Endothelial cell of umbilical vein (primary cell): ENCODE results near the gene UHRF1. TPM values are rescaled to one million over a fixed set of nuclear protein-coding genes. Genes with fewer than 3 reads are reported as not detected.

ENCODE experiments used
- BruUV-seq: library from RNA; stranded (reverse); fragments of 400-500 nt; replicated peaks from 2 replicates; lab custom pipeline; 2021; lab: Mats Ljungman, UMichigan
- CTCF ChIA-PET: fragments of 300-600, 350-600 bp; sonication (Branson Sonifier 250); formaldehyde crosslinking; loops from one replicate; lab custom pipeline; 2021; ENCODE audit warnings: antibody characterized with exemption, inconsistent platforms; lab: Charles Lee
- POLR2A ChIA-PET: fragments of 300-600, 350-600 bp; sonication (Branson Sonifier 250); formaldehyde crosslinking; loops from one replicate; lab custom pipeline; 2021; ENCODE audit warnings: antibody characterized with exemption, inconsistent platforms; lab: Charles Lee
- DNase-seq: peaks from one replicate; pipeline ENCODE4 v3.0.0-alpha.2; 2011; ENCODE audit warnings: low read depth, low spot score
- FAIRE-seq: peaks from 2 replicates; lab custom pipeline; 2011; peaks lifted over from hg19 to GRCh38; lab: Jason Lieb, UNC
- H2AFZ ChIP-seq: 2 replicates; pipeline ENCODE4 v1.6.0; 2012; ENCODE audit warnings: low read depth, low read length, control low read depth, inconsistent platforms
- H3K27ac ChIP-seq: 2 replicates; pipeline ENCODE4 v1.5.1; 2011; ENCODE audit warnings: low read depth, mild to moderate bottlenecking, control low read depth, low read length, moderate library complexity; ENCODE audit not compliant: insufficient read depth
- H3K27me3 ChIP-seq, 2 experiments: 2 replicates each; pipeline versions ENCODE4 v1.6.0 to v1.6.1; 2011; ENCODE audit warnings: low read length in 2 of 2, mixed read lengths in 1 of 2; ENCODE audit not compliant: control insufficient read depth in 2 of 2, insufficient read depth in 2 of 2
- H3K36me3 ChIP-seq, 2 experiments: 2 replicates in 1 of 2; 3 replicates in 1 of 2; pipeline ENCODE4 v1.5.1; 2011; ENCODE audit warnings: low read length in 2 of 2, mild to moderate bottlenecking in 1 of 2, moderate library complexity in 1 of 2; ENCODE audit not compliant: control insufficient read depth in 2 of 2, insufficient read depth in 2 of 2; ENCODE audit errors: extremely low read depth in 1 of 2
- H3K4me1 ChIP-seq: 3 replicates; pipeline ENCODE4 v1.5.1; 2011; ENCODE audit warnings: mild to moderate bottlenecking, low read length; ENCODE audit not compliant: control insufficient read depth, insufficient read depth; ENCODE audit errors: extremely low read depth
- H3K4me2 ChIP-seq: 2 replicates; pipeline ENCODE4 v1.6.1; 2011; ENCODE audit warnings: low read length, control low read depth, mixed read lengths; ENCODE audit not compliant: insufficient read depth
- H3K4me3 ChIP-seq, 3 experiments: fragments of 200-600 bp in 1 of 3; sonication (generic), shearing (Covaris generic) in 1 of 3; replicated peaks in 1 of 3; 2 replicates each; pipeline ENCODE4 v1.5.1; 2011 to 2016; ENCODE audit warnings: control low read depth in 3 of 3, low read length in 3 of 3, mild to moderate bottlenecking in 2 of 3, inconsistent platforms in 1 of 3, low read depth in 1 of 3, moderate library complexity in 1 of 3; ENCODE audit not compliant: insufficient read depth in 1 of 3
- H3K79me2 ChIP-seq: 2 replicates; pipeline ENCODE4 v1.6.0; 2012; ENCODE audit warnings: low read length, inconsistent platforms; ENCODE audit not compliant: control insufficient read depth, insufficient read depth
- H3K9ac ChIP-seq: replicated peaks from 2 replicates; pipeline ENCODE3; 2011; ENCODE audit warnings: low read length, control low read depth; ENCODE audit not compliant: insufficient read depth; ENCODE audit errors: extremely low read depth
- H3K9me1 ChIP-seq: replicated peaks from 3 replicates; pipeline ENCODE4 v1.6.0; 2011; ENCODE audit warnings: mild to moderate bottlenecking, low read length; ENCODE audit not compliant: control insufficient read depth, insufficient read depth; ENCODE audit errors: extremely low read depth
- H3K9me3 ChIP-seq: replicated peaks from 2 replicates; pipeline ENCODE4 v1.5.1; 2012; ENCODE audit warnings: low read length, inconsistent platforms; ENCODE audit not compliant: control insufficient read depth, insufficient read depth
- H4K20me1 ChIP-seq: replicated peaks from 2 replicates; pipeline ENCODE3; 2011; ENCODE audit warnings: mild to moderate bottlenecking, low read length; ENCODE audit not compliant: control insufficient read depth, insufficient read depth; ENCODE audit errors: extremely low read depth
- EZH2 ChIP-seq: IDR thresholded peaks from 2 replicates; pipeline ENCODE4 v1.6.1; 2012; ENCODE audit warnings: borderline replicate concordance, low read depth, mild to moderate bottlenecking, moderate library complexity, low read length, inconsistent platforms; ENCODE audit not compliant: severe bottlenecking
- FOS ChIP-seq: IDR thresholded peaks from 2 replicates; pipeline ENCODE4 v1.6.1; 2011; ENCODE audit warnings: mild to moderate bottlenecking, low read length, moderate library complexity, borderline replicate concordance; ENCODE audit not compliant: insufficient read depth
- GATA2 ChIP-seq: IDR thresholded peaks from 2 replicates; pipeline ENCODE4 v1.7.0; 2011; ENCODE audit warnings: low read depth, mild to moderate bottlenecking, moderate library complexity, mixed read lengths, low read length; ENCODE audit not compliant: insufficient read length, insufficient read depth
- JUN ChIP-seq: IDR thresholded peaks from 2 replicates; pipeline ENCODE4 v1.6.1; 2011; ENCODE audit warnings: borderline replicate concordance, low read depth; ENCODE audit not compliant: insufficient read length, insufficient read depth
- MYC ChIP-seq: IDR thresholded peaks from one replicate; pipeline ENCODE4 v1.6.1; 2011; ENCODE audit warnings: mild to moderate bottlenecking, low read depth, low read length
- POLR2A ChIP-seq: IDR thresholded peaks from 2 replicates; pipeline ENCODE4 v1.6.1; 2012; ENCODE audit warnings: low read depth, mild to moderate bottlenecking, control low read depth, low read length
- POLR2AphosphoS5 ChIP-seq: IDR thresholded peaks from 2 replicates; pipeline ENCODE4 v1.6.1; 2012; ENCODE audit warnings: low read depth, mild to moderate bottlenecking, control low read depth, low read length, moderate library complexity; ENCODE audit not compliant: insufficient read depth
- dilution Hi-C: fragments of 300-500 bp; cut with MboI; formaldehyde crosslinking; loops from one replicate; pipeline ENCODE4 v1.15.0; 2019; ENCODE audit warnings: low sequenced_read_pairs; ENCODE audit not compliant: extremely low pct_ligation_motif_present
- intact Hi-C: fragments of 100-400 bp; cut with micrococcal nuclease; formaldehyde crosslinking; loops from one replicate; pipeline ENCODE4 v1.10.0; 2022
- polyA plus RNA-seq, 4 experiments: library from polyadenylated mRNA; depleted of rRNA in 3 of 4; stranded (reverse) in 3 of 4; unstranded in 1 of 4; fragments of >200 nt; gene quantifications; 2 replicates each; pipeline versions ENCODE4 v1.2.1 to v1.2.3, GENCODE V29; 2011 to 2012; ENCODE audit warnings: missing spikeins in 1 of 4
- total RNA-seq: library from RNA; stranded (reverse); gene quantifications from 2 replicates; pipeline ENCODE4 v1.2.3, GENCODE V29; 2021
- TF ChIP-seq, protein P1 (sequence below), 2 donors: IDR thresholded peaks; 1 replicate in 1 of 2; 2 replicates in 1 of 2; pipeline ENCODE4 v1.5.1; 2011; ENCODE audit warnings: low read length in 2 of 2, mild to moderate bottlenecking in 2 of 2, moderate library complexity in 2 of 2, control low read depth in 1 of 2, inconsistent platforms in 1 of 2, low read depth in 1 of 2; ENCODE audit not compliant: insufficient read depth in 1 of 2; ENCODE audit errors: extremely low read depth in 1 of 2
- TF ChIP-seq, protein P2 (sequence below): IDR thresholded peaks from 2 replicates; pipeline ENCODE4 v1.6.1; 2011; ENCODE audit not compliant: insufficient read depth, insufficient read length

The UHRF1 gene
- total and polyA plus RNA-seq, 2 donors (not counting 3 experiments of a cell fraction or from before 2014, with no cell fraction given): 13.3 to 76.8 TPM

DNA sequence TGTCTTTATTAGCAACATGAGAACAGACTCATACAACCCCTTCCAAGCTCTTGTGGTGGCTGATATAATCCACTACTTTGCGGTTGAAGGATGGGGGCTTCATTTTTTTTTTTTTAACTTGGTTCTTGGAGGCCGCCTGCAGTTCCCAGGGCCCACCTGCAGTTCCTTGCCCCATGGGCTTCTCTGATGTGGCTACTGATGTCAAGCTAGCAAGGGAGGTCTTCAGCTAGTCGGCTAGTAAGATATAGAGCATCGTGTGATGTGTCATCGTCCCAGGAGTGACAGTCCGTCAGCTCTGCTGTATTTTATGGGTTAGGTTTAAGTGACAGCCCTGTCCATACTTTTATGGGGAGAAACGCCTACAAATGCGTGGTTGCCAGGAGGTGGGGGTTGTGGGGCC is 26.1 kb downstream of the UHRF1 start:
- H3K79me2 ChIP-seq: peaks cover 43% of the 10 kb centered on the region
- intact Hi-C loops (no loop called here), dilution Hi-C loops (no loop called here)
- FAIRE-seq: no peak
- H3K27me3 ChIP-seq: no peaks in the 10 kb centered on the region
- H3K4me3 ChIP-seq: no peak overlapping the region
- CTCF ChIA-PET: interaction anchor here (1.3 kb wide), 1 partner anchor 24 kb away, joined by 3 read pairs; no protein-coding TSS in a partner anchor
- H3K9ac ChIP-seq: no peak overlapping the region
- BruUV-seq: no TSS peak
- TF ChIP-seq GATA2 (no peak), EZH2 (no peak), JUN (no peak)
- TF ChIP-seq, protein P1, sequence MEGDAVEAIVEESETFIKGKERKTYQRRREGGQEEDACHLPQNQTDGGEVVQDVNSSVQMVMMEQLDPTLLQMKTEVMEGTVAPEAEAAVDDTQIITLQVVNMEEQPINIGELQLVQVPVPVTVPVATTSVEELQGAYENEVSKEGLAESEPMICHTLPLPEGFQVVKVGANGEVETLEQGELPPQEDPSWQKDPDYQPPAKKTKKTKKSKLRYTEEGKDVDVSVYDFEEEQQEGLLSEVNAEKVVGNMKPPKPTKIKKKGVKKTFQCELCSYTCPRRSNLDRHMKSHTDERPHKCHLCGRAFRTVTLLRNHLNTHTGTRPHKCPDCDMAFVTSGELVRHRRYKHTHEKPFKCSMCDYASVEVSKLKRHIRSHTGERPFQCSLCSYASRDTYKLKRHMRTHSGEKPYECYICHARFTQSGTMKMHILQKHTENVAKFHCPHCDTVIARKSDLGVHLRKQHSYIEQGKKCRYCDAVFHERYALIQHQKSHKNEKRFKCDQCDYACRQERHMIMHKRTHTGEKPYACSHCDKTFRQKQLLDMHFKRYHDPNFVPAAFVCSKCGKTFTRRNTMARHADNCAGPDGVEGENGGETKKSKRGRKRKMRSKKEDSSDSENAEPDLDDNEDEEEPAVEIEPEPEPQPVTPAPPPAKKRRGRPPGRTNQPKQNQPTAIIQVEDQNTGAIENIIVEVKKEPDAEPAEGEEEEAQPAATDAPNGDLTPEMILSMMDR (IDR thresholded peaks at IDR 0.05; ENCODE audit: extremely low read depth in 1 of 2, insufficient read depth in 1 of 2, low read depth in 1 of 2, low read length in 2 of 2): no peak
- no peaks in the 10 kb centered on the region for H3K9me1 ChIP-seq
- POLR2A ChIA-PET: no interaction called here
- H3K27ac ChIP-seq: no peak overlapping the region
- no peak overlapping the region for H2AFZ ChIP-seq
- H3K4me2 ChIP-seq: no peak overlapping the region
- H3K36me3 ChIP-seq: no peaks in the 10 kb centered on the region
- no peak for DNase-seq
- no peaks in the 10 kb centered on the region for H4K20me1 ChIP-seq
- H3K9me3 ChIP-seq: no peaks in the 10 kb centered on the region
- H3K4me1 ChIP-seq: no peaks in the 10 kb centered on the region

DNA sequence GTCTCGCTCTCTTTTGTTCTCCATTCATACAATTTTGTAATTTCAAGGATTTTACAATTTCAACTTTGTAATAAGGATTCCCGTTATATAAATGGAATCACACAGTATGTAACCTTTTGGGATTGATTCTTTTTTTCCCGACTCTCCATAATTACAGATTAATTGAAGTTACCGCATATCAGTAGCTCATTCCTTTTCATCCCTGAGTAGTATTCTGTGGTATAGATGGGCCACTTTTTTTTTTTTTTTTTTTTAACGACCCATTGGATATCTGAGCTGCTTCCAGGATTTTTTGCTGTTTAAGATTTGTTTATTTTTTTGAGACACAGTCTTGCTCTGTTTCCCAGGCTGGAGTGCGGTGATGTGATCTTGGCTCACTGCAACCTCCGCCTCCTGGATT is 27.8 kb downstream of the UHRF1 start:
- Histone ChIP-seq H3K9me1 (no peaks in the 10 kb centered on the region), H3K79me2 (peaks cover 40% of the 10 kb centered on the region), H3K27ac (no peak overlapping the region), H3K4me2 (no peak overlapping the region), H2AFZ (no peak overlapping the region), H3K4me3 (no peak overlapping the region), H3K36me3 (no peaks in the 10 kb centered on the region), H3K9ac (no peak overlapping the region), H3K9me3 (no peaks in the 10 kb centered on the region), H3K4me1 (no peaks in the 10 kb centered on the region), H4K20me1 (no peaks in the 10 kb centered on the region), H3K27me3 (no peaks in the 10 kb centered on the region)
- dilution Hi-C loops: no loop called here
- intact Hi-C loops: no loop called here
- BruUV-seq: no TSS peak
- POLR2A ChIA-PET: no interaction called here
- TF ChIP-seq FOS (no peak), GATA2 (no peak), JUN (no peak), POLR2AphosphoS5 (no peak), POLR2A (no peak), MYC (no peak), EZH2 (no peak)
- TF ChIP-seq, protein P1 (IDR thresholded peaks at IDR 0.05; ENCODE audit: extremely low read depth in 1 of 2, insufficient read depth in 1 of 2, low read depth in 1 of 2, low read length in 2 of 2): no peak
- TF ChIP-seq, protein P2, sequence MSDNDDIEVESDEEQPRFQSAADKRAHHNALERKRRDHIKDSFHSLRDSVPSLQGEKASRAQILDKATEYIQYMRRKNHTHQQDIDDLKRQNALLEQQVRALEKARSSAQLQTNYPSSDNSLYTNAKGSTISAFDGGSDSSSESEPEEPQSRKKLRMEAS: no peak
- DNase-seq: no peak
- FAIRE-seq: no peak
- CTCF ChIA-PET: interaction anchor here (1.6 kb wide), 1 partner anchor 25 kb away, joined by 5 read pairs; no protein-coding TSS in a partner anchor
